Measurements from ENCODE around the gene UCP2. TPM values are rescaled to one million over a fixed set of nuclear protein-coding genes. Genes with fewer than 3 reads are reported as not detected.

UCP2 gene
- total RNA-seq, 1 experiment from 2014 or later = 54.0 TPM

DNA sequence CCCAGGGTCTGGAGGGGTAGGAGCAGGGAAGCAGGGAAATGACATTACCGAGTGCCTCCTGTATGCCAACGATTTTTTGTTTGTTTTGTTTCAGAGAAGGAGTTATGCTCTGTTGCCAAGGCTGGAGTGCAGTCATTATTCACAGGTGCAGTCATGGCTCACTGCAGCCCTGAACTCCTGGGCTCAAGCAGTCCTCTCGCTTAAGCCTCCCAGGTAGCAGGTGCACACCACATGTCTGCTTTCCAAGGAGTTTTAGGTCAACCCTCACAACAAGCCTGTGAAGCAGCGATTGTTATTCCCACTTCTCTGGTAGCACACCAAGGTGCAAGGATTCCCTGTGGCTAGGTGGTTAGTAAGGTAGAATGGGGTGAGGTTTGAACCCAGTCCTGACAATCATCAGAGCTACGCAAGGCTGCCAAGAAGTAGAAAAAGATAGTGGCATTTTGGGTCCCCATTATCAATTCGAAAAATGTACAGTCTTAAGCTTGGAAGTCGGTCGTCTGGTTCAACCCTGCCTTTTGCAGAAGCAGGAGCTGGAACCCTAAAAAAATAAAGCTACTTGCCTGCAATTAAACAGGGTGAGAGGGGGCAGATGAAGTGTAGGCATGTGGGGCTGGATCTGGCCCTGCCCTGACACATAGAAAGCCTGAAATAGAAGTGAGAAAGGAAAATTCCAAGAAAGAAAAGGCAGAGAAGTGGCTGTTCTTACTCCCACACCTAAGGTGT lies 17.1 kb upstream of the UCP2 start:
- peak overlapping the region; percentile 28 for H3K27ac Mint-ChIP-seq
- TF ChIP-seq TP53 (CRISPR knock-in tag; IDR thresholded peaks at IDR 0.05) (no peak), CBFB (CRISPR knock-in tag; IDR thresholded peaks at IDR 0.05; ENCODE audit: low read depth) (no peak), CREM (CRISPR knock-in tag; IDR thresholded peaks at IDR 0.05) (no peak), PRRX2 (CRISPR knock-in tag; IDR thresholded peaks at IDR 0.05) (no peak), FOXJ3 (CRISPR knock-in tag; IDR thresholded peaks at IDR 0.05; ENCODE audit: borderline replicate concordance) (no peak), ZNF121 (CRISPR knock-in tag; IDR thresholded peaks at IDR 0.05) (no peak)
- H3K4me1 Mint-ChIP-seq = no peaks in the 10 kb centered on the region
- no peak for DNase-seq (ENCODE audit: low spot score)
- H3K4me3 Mint-ChIP-seq = no peak overlapping the region
- ChIA-PET POLR2A (no interaction called here), CTCF (interaction anchor here (0.7 to 1.4 kb wide), 3 partner anchors 11 to 696 kb away, joined by 3 to 4 read pairs (median 3); no protein-coding TSS in a partner anchor)
- ATAC-seq = no peak
- H3K27me3 Mint-ChIP-seq (ENCODE audit: low read depth) = no peaks in the 10 kb centered on the region
- H3K36me3 Mint-ChIP-seq = no peaks in the 10 kb centered on the region
- H3K9me3 Mint-ChIP-seq = no peaks in the 10 kb centered on the region

GRCh38 chr11:73998846-73999575 lies 16.4 kb upstream of the UCP2 start:
- H3K4me3 Mint-ChIP-seq = no peak overlapping the region
- POLR2A ChIA-PET = interaction anchor here (0.6 kb wide), 1 partner anchor 28 kb away, joined by 4 read pairs; no protein-coding TSS in a partner anchor
- H3K36me3 Mint-ChIP-seq = no peaks in the 10 kb centered on the region
- ATAC-seq (no peak), DNase-seq (ENCODE audit: low spot score) (no peak)
- CTCF ChIA-PET = interaction anchor here (0.7 to 1.4 kb wide), 2 partner anchors 36 to 697 kb away, joined by 3 to 4 read pairs; no protein-coding TSS in a partner anchor
- H3K27ac Mint-ChIP-seq = no peak overlapping the region; the same call in 1 of the 2 replicates
- H3K27me3 Mint-ChIP-seq (ENCODE audit: low read depth) = no peaks in the 10 kb centered on the region
- H3K4me1 Mint-ChIP-seq = no peaks in the 10 kb centered on the region
- TF ChIP-seq USF2 (CRISPR knock-in tag; IDR thresholded peaks at IDR 0.05) (no peak), TEAD1 (CRISPR knock-in tag; IDR thresholded peaks at IDR 0.05) (no peak)
- H3K9me3 Mint-ChIP-seq = no peaks in the 10 kb centered on the region

DNA sequence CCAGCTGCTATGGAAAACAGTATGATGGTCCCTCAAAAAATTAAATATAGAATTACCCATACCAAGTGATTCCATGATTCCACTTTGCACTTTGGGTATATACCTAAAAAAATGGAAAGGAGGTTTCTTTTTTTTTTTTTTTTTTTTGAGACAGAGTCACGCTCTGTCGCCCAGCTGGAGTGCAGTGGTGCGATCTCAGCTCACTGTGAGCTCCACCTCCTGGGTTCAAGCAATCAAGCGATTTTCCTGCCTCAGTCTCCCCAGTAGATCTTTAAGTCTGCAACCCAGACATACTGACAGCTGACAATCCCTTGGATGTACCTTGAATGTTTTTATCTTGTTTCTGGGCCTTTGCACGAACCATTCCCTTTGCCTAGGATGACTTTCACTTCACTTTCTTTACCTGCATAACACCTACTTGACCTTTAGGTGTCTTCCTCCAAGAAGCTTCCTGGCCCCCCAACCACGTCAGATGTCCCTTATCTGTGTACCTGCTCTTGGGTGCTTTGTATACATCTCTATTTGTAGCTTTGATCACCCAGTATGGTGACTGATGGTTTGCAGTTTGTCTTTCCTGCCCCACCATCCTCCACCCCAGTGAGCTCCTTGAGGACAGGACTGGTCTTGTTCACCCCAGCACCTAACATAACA lies 14.6 kb upstream of the UCP2 start:
- ChIA-PET CTCF (interaction anchor here (0.6 to 1.1 kb wide), 4 partner anchors 11 to 46 kb away, joined by 3 read pairs; partner anchors contain the start of gene DNAJB13), POLR2A (no interaction called here)
- Mint-ChIP-seq H3K4me1 (no peaks in the 10 kb centered on the region), H3K36me3 (no peaks in the 10 kb centered on the region), H3K4me3 (no peak overlapping the region), H3K27ac (0 out of 2 replicates have a peak overlapping the region, but pooled peaks have one; percentile 2), H3K27me3 (ENCODE audit: low read depth) (no peaks in the 10 kb centered on the region), H3K9me3 (no peaks in the 10 kb centered on the region)
- ATAC-seq = no peak
- no peak for TF ChIP-seq ZNF671 (CRISPR knock-in tag; IDR thresholded peaks at IDR 0.05)
- no peak for TF ChIP-seq ZBTB43 (CRISPR knock-in tag; IDR thresholded peaks at IDR 0.05)
- no peak for TF ChIP-seq NR2C2 (CRISPR knock-in tag; IDR thresholded peaks at IDR 0.05)
- DNase-seq (ENCODE audit: low spot score) = no peak

DNA sequence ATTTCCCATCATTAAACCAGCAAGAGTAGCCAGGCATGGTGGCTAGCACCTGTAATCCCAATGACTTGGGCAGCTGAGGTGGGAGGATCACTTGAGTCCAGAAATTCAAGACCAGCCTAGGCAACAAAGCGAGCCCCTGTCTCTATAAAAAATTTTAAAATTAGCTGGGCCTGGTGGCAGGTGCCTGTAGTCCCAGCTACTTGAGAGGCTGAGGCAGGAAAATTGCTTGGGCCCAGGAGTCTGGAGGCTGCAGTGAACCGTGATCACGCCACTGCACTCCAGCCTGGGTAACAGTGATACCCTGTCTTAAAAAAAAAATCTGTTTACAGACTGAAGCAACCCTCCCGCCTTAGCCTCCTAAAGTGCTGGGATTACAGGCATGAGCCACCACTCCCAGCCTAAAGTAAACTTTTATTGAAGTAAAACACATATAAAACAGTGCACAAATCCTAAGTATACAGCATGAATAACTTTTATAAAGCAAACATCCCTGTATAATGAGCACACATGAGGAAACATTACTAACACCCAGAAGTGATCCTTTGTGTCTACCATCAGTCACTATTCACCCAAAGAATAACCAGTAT lies 13.6 kb upstream of the UCP2 start:
- CTCF ChIA-PET = no interaction called here
- Mint-ChIP-seq H3K9me3 (no peaks in the 10 kb centered on the region), H3K4me1 (peaks cover 4% of the 10 kb centered on the region), H3K27me3 (ENCODE audit: low read depth) (no peaks in the 10 kb centered on the region), H3K4me3 (no peak overlapping the region), H3K27ac (no peak overlapping the region), H3K36me3 (no peaks in the 10 kb centered on the region)
- DNase-seq (ENCODE audit: low spot score) (no peak), ATAC-seq (no peak)
- POLR2A ChIA-PET = no interaction called here
- TF ChIP-seq FOXP1 (CRISPR knock-in tag; IDR thresholded peaks at IDR 0.05; ENCODE audit: borderline replicate concordance) (no peak), FOXK1 (CRISPR knock-in tag; IDR thresholded peaks at IDR 0.05) (no peak), FOXP4 (CRISPR knock-in tag; IDR thresholded peaks at IDR 0.05) (no peak), PRRX2 (CRISPR knock-in tag; IDR thresholded peaks at IDR 0.05) (no peak), ARID4B (CRISPR knock-in tag; IDR thresholded peaks at IDR 0.05; ENCODE audit: borderline replicate concordance) (no peak)

Data from WTC11 (cell line).